Measurements from ENCODE around the gene LGALS1. TPM values are rescaled to one million over a fixed set of nuclear protein-coding genes. Genes with fewer than 3 reads are reported as not detected.
A peak's percentile ranks its signal among the peaks of the same experiment; 100 is the strongest.

The LGALS1 gene
- total and polyA plus RNA-seq, 9 of the 15 experiments (the other 6 are each of a cell fraction or from before 2014, with no cell fraction given): 160 to 800 (median 330) TPM

DNA sequence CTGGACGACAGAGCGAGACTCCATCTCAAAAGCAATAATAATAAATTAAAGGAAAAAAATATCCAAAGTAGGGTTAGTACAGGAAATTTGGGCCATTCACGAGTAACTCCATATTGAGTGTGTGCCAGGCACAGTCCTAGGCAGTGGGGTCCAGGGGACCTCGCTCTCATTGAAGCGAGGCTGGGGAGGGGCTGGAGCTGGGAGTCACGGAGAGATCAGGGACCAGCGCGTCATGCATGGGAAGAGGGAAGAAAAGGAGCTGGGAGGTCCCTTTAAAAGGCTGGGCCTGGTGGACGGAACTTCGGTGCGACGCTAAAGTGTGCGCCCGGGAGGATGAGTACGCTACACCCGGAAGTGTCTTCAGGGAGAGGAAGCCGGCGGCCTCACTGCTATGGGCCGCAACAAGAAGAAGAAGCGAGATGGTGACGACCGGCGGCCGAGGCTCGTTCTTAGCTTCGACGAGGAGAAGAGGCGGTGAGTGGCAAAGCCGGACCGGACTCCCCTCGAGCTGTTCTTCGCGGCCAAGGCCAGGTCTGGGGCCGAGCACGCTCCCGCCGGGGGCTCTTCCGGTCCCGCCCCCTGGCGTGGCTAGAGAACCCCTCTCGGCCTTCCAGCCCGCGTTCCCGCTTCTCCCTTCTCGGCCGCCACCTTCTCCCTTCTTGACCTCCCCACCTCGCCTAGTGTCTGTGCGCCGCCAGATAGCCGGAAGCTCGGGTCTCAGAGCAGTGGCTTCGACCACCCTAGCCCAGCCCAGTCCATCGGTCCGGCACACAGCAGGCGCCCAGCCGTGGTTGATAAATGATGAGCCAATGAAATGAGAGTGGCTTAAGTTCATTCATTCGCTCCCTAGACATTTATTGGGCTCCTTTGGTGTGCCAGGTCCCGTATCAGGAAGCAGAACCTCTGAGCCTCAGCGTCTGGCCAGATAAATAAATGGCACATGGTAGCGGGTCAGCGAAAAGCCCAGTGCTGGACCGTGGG, 10.9 kb downstream of the LGALS1 start, which contains the start of gene NOL12 (continued):
- TF ChIP-seq, protein P1, sequence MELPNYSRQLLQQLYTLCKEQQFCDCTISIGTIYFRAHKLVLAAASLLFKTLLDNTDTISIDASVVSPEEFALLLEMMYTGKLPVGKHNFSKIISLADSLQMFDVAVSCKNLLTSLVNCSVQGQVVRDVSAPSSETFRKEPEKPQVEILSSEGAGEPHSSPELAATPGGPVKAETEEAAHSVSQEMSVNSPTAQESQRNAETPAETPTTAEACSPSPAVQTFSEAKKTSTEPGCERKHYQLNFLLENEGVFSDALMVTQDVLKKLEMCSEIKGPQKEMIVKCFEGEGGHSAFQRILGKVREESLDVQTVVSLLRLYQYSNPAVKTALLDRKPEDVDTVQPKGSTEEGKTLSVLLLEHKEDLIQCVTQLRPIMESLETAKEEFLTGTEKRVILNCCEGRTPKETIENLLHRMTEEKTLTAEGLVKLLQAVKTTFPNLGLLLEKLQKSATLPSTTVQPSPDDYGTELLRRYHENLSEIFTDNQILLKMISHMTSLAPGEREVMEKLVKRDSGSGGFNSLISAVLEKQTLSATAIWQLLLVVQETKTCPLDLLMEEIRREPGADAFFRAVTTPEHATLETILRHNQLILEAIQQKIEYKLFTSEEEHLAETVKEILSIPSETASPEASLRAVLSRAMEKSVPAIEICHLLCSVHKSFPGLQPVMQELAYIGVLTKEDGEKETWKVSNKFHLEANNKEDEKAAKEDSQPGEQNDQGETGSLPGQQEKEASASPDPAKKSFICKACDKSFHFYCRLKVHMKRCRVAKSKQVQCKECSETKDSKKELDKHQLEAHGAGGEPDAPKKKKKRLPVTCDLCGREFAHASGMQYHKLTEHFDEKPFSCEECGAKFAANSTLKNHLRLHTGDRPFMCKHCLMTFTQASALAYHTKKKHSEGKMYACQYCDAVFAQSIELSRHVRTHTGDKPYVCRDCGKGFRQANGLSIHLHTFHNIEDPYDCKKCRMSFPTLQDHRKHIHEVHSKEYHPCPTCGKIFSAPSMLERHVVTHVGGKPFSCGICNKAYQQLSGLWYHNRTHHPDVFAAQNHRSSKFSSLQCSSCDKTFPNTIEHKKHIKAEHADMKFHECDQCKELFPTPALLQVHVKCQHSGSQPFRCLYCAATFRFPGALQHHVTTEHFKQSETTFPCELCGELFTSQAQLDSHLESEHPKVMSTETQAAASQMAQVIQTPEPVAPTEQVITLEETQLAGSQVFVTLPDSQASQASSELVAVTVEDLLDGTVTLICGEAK (IDR thresholded peaks at IDR 0.05): peak; percentile 99
- TF ChIP-seq, protein P1 (CRISPR knock-in tag; IDR thresholded peaks at IDR 0.05): no peak
- peak; percentile 57 for TF ChIP-seq PKNOX1 (IDR thresholded peaks at IDR 0.05)
- no peak for TF ChIP-seq MEIS2 (IDR thresholded peaks at IDR 0.05; ENCODE audit: partially characterized antibody)
- TF ChIP-seq NRF1 (conservative IDR thresholded peaks at IDR 0.05 in 1 of 2, IDR thresholded peaks at IDR 0.05 in 1 of 2): peak; percentile 12 to 20; a peak in 1 of 4 replicates
- peak; percentile 78 to 85 for TF ChIP-seq MAZ (CRISPR knock-in tag; conservative IDR thresholded peaks at IDR 0.05 in 1 of 2, IDR thresholded peaks at IDR 0.05 in 1 of 2)
- peak; percentile 85 for TF ChIP-seq NEUROD1 (IDR thresholded peaks at IDR 0.05; ENCODE audit: borderline replicate concordance, low read depth, low read length, partially characterized antibody)
- TF ChIP-seq MTA3 (IDR thresholded peaks at IDR 0.05; ENCODE audit: borderline replicate concordance): peak; percentile 72; the same call in 1 of the 2 replicates
- TF ChIP-seq ETV1 (tag; conservative IDR thresholded peaks at IDR 0.05; ENCODE audit: low read depth): peak; percentile 82
- TF ChIP-seq, protein P2, sequence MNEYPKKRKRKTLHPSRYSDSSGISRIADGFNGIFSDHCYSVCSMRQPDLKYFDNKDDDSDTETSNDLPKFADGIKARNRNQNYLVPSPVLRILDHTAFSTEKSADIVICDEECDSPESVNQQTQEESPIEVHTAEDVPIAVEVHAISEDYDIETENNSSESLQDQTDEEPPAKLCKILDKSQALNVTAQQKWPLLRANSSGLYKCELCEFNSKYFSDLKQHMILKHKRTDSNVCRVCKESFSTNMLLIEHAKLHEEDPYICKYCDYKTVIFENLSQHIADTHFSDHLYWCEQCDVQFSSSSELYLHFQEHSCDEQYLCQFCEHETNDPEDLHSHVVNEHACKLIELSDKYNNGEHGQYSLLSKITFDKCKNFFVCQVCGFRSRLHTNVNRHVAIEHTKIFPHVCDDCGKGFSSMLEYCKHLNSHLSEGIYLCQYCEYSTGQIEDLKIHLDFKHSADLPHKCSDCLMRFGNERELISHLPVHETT (CRISPR knock-in tag; conservative IDR thresholded peaks at IDR 0.05 in 1 of 2, IDR thresholded peaks at IDR 0.05 in 1 of 2): peak in 1 of 2 experiments; percentile 25; a peak in 1 of 4 replicates
- TF ChIP-seq ZEB2 (IDR thresholded peaks at IDR 0.05): peak; percentile 97
- peak; percentile 83 for TF ChIP-seq HCFC1 (IDR thresholded peaks at IDR 0.05; ENCODE audit: low read depth, low read length)
- TF ChIP-seq SAP30 (IDR thresholded peaks at IDR 0.05; ENCODE audit: borderline replicate concordance, insufficient read depth, low read depth, low read length, poor library complexity, severe bottlenecking): peak; percentile 89
- 0 out of 2 replicates have a peak, but pooled peaks have one; percentile 27 for TF ChIP-seq ZNF121 (CRISPR knock-in tag; conservative IDR thresholded peaks at IDR 0.05)

Measured in K562 (cell line).